ENCODE data around the gene MYBPC3.
A peak's percentile ranks its signal among the peaks of the same experiment; 100 is the strongest.

MYBPC3 gene

DNA sequence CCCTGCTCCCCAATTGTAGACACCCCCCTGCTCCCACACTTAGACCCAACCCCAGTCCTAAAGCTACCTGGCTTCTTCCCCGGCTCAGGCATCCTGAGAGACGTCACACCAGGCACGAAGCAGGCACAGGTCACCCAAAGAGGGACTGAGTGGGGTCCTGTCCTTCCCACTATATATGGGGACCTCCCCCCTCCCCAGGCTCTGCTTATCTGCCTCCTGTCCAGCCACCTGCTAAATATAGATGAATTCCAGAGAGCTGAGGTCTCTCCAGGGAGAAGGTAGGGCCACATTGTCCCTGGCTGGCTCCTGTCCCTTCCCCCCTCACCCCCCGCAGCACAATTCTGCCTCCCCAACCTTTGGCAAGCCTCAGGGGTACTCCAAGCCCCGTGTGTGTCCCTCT lies at the start of gene MYBPC3:
Gene MYBPC3, minus strand, starts transcription at position 147 of the 400 bp plus-strand sequence. Its CDS starts 55 bp downstream, at position 92.
- no peak for DNase-seq (ENCODE audit: low spot score)

DNA sequence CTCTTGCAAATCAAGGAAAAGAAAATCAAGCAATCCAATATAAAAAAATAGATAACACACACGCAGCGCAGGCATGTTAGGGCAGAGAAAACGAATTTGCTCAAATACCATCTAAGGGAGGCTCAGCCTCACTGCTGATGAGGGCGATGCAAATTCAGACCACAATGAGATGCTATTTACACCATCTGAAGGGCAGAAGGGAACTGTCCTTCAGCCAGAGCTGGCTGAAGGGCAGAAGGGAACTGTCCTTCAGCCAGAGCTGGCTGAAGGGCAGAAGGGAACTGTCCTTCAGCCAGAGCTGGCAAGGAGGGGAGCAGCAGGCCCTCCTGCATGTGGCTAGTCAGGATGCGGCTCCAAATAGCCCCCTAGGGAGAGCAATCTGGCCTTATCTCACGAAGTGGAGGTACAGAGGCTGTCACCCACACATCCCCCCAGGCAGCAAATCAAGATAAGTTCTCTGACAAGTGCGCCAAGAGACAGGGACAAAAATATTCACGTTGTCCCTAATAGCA lies 48.3 kb upstream of the MYBPC3 start:
- peak; percentile 82 for DNase-seq (ENCODE audit: low spot score)

DNA sequence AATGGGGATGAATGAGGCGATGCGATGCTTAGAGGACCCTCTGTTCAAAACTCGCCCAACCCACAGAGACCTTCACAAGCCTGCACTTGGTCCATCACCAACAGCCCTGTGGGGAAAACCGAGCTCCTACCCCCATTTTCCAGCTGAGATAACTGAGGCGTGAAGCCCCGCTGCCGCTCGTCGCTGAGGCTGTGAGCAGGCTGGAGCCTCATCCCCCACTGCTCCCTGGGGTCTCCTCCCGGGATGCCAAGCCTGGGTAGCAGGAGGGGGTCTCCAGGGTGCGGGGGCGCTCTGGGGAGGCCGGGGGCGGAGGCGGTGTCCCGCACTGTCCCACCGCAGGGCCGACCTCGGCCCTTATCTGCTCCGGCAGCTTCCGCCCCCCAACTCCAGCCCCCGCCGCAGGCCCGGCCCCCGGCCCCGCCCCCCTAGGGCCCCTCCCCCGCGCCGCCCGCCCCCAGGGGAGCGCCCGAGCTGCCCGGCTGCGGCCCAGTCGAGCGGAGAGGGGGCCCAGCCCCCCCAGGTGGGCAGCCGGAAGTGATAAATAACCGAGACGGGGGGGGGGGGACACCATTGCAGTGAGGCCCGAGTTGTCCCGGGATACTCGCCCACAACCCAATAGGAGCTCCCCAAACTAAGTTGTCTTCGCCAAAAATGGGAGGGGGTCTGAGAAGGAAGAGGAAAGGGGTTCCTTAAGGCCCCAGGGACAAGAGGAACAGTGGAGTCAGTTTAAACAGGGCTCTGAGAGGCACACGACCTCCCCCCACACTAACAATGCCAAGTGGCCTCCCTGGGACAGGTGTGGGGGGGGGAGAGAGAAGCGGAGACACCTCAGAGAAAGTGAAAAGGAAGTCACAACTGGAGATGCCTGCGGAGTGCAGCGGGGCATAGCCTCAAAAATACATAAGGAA lies 47.6 kb upstream of the MYBPC3 start:
- no peak for DNase-seq (ENCODE audit: low spot score)

DNA sequence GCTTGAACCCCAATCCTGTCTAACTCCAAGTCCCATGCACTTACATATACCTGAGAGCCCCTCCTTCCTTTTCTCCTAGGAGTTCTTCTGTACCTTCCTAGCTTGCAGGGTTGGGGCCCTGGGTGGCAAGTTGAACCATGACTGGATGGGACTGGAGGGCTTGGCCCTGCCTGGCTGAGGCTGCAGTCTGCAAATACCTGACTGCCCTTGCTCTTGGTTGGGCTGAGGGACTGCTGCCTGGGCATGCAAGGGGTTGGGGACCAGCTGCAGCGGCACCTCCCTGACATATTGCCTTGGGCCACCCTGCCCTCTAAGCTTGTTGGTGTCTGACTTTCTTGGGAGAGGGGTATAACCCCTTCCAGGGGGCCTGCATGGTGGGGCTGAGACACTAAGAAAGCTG lies 46.0 kb upstream of the MYBPC3 start:
- no peak for DNase-seq (ENCODE audit: low spot score)

DNA sequence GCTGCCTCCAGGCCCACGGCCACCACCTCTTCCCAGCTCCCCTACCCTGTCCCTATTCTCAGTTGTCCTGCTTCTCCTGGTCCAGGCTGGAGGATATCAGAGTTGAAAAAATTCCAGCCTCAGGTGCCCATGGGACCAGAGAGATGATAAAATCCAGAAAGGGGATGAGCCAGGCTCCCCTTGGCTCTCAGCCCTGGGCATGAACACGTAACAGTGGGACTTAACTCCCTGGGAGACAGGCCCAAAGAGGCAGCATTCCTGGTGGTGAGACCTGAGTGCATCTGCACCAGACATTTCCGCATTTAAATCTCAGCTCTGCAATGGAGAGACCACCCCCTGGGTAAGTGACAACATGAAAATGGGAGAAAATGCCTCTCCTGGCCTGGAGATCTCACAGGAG lies 45.5 kb upstream of the MYBPC3 start:
- no peak for DNase-seq (ENCODE audit: low spot score)

DNA sequence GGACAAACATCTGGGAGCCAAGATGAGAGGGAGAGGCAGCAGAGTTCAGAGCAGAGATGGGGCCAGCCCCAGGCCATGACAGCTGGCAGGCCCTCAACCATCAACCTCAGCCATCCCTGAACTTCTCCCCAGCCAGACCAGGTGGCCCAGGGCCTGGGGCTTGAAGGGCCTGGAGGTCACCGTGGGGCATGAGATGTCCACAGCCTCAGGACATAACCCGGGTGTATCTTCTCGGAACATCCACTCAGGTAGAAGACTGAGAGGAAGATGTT lies 43.5 kb upstream of the MYBPC3 start:
- DNase-seq (ENCODE audit: low spot score): no peak

DNA sequence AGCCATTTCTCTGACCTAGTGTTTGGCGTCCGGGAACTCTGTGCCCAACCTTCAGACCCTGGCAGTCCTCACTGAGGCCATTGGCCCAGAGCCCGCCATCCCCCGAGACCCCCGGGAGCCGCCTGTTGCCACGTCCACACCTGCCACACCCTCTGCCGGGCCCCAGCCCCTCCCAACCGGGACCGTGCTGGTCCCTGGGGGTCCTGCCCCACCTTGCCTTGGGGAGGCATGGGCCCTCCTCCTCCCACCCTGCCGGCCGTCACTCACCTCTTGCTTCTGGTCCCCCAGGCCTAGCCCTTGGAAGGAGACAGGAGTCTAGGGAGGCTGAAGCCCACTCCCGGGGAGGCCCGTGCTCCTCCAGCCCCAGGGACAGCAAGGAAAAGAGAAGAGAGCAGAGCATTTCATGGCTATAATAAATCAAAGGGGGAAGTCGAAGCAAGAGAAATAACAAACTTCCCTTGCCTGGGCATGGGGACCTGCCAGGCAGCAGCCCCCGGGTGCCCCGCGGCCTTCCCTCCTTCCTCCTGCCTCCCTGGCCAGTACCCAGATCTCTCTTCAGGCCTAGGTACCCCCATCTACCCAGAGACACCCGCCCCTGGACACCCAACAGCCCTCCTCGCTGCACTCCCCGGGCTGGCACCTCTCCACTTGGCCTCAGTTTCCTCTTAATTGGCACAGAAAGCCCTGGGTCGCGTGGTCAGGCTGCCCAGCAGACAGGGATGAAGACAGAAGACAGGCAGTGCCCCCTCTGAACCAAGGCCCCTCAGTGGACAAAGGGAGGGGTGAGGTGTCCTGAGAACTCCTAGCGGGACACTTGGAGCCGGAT lies 42.9 kb upstream of the MYBPC3 start:
- DNase-seq (ENCODE audit: low spot score): no peak

DNA sequence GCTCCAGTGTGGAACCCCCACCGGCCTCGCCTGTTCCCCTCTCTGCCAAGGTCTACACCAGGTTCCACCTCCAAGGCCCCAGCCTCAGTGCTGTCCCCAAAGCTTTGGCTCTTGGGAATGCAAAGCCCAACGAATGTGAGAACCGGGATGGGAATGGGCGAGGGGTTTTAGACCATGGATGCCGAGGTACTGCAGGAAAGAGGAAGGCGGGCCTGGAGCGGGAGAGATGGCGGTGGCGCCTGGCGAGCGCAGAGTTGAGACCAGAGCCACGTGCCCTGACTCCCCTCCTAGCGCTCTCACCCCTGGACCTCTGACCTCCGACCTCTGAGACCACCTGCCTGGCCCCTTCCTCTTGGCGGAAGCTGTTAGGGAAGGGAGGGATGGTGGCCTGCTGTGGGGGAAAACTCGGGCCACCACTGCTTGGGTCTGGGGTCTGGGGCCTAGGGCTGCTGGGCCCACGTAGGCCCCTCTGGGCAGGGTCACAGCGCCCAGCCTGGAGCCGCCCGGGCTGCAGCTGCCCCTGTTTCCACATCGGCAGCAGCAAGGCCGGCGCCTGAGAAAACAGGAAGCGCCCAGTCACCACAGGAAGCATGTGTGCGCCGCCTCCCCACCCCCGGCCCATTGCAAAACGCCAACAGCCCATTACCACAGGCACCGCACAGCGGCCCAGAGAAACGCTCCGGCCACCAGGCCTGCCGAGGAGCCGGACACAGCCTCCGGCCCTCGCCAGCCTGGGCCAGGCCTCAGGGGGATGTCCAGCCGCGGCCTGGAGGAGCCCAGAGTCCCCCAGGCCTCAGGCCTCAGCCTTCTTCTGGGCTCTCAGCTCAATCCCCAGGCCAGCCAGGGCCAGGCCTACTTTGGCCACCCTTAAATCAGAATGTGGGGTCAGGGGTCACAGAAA lies 42.1 kb upstream of the MYBPC3 start:
- no peak for DNase-seq (ENCODE audit: low spot score)

DNA sequence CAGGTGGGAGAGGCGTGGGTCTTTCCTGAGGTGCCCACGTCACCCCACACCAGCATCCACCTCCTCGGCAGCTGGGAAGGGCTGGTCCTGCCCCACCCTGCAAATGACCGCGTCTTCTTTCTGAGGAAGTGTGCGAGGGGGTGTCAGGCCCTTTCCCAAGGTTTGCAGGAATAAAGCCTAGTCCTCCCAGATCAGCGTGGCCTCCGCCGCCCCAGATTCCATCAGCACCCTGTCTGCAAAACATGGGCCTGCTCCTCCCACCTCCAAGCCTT lies 41.5 kb upstream of the MYBPC3 start:
- no peak for DNase-seq (ENCODE audit: low spot score)

DNA sequence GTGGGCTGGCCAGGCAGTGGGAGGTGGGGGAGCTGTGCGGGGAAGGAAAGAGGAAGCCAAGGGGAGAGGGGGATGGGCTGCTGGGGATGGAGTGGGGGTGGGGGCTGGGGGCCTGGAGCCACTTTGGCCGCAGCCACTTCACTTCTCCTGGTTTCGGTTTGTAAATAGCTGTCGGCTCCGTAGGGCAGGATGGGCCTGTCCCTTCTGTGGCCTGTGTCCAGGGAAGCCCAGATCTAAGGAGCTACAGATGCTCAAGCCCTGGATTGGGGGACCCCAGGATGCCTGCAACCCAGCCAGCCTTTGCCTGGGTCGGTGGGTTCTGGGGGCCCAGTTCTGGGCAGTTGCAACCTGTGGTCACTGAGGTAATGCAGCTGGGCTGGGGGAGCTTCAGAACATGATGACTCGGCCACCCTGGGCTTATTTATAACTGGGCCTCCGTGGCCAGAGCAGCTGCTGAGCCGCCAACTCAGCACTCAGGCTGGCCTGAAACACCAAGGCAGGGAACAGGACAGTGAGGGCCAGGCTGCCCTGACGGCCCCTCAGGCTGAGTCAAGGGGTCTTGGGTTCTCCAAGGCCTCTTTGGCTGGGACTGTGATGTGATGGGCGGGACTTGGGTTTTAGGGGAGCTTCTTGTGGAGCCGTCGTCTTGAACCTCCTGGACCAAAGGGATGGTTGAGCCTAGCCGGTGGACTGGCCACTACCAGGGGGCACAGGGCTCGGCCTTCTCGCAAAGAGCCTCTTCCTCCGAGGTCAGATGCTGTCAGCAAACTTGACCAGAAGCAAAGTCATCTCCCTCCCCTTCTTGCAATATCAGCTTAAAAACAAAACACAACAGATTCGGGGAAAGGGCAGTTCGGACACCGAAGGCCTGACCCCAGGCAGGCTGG lies 40.9 kb upstream of the MYBPC3 start:
- DNase-seq (ENCODE audit: low spot score): no peak

DNA sequence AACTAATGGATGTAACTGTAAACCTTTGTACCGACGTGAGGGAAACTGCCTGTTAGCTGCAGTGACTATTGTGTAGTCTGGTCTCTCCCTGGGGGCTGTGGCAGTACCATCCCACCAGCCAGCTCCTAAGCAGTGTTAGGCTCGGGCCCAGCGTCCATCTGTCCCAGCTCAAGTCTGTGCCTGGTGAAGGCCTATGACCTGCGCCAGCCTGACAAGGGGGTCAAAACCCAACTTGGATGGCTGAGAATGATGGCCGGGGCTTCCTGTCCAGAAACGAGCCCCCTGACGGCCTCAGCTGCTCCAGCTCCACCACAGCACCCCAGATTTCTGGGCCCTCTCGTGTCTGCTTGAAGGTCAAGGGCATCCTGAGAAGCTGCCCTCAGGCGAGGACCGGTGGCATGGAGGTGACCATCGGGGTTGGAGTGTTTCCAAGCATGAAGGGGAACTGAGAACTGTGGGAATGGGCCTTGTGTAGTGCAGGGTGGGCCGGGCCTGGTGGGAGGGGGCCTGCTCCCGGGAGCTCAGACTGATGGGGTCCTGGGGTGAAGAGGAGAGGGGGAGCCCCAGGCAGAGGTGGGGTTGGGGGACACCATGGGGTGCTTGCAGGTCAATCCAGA lies 40.2 kb upstream of the MYBPC3 start:
- DNase-seq (ENCODE audit: low spot score): no peak

DNA sequence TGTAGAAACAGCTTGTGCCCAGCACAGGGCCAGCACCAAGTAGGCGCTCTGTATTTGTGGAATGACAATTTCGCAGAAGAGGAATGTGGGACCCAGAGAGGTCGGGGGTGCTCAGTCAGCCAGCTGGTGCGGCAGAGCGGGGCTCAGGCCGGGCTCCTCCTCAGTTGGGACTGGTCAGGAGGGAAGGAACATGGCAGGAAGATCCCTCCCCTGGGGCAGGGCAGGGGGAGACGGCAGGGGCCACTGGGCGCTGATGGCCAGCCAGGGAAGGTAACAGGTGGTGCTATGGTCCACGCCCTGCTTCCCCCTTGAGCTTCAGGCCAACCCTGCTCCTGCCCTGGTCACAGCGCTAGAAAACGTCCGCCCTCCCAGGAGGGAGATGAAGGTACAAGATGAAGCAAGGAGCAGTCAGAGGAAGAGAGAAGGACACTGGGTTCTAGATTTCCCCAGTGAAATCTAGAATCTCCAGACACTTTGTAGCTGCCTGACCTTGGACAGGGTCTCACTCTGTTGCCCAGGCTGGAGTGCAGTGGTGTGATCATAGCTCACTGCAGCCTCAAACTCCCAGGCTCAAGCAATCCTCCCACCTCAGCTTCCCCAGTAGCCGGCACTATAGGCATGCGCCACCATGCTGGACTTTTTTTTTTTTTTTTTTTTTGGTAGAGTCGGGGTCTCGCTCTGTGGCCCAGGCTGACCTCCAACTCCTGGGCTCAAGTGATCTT lies 39.4 kb upstream of the MYBPC3 start:
- no peak for DNase-seq (ENCODE audit: low spot score)

DNA sequence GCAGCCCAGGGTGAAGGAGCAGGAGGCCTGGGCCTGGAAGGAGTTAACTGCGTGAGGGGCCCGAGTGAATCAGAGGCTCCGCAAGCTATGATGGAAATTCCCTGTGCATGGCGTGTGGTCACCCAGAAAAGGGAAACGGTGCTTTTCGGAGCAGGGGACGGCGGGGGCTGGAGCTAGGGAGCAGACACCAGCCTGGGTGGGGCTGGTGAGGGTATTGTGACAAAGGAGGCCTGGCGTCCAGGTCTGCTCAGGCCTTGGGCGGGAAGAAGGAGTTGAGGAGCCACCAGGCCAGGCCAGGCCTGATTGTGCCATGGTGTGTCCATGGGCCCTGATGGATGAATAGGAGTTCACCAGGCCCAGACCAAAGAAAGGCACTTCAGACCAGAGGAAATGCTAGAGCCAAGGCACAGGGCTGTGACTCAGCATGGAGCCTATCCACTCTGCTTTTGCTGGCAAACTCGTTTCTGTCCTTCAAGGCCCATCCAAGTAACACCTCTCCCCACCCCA lies 38.6 kb upstream of the MYBPC3 start:
- DNase-seq (ENCODE audit: low spot score): no peak

DNA sequence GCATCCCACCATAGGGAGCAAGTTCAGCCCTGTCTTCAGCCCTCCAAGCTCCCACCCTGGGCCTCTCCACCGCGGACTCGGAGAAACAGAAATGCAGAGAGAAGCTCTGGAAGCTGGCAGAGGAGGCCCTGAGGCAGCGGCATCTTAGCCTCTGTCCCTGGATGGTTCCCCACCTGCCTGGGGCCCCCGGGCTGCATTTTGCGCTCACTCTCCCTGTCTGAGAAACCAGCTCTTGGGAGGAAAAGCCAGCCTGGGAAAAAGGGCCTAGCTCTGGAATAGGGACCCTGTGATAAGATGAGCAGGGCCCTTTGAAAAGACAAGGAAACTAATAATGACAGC lies 37.9 kb upstream of the MYBPC3 start:
- no peak for DNase-seq (ENCODE audit: low spot score)

DNA sequence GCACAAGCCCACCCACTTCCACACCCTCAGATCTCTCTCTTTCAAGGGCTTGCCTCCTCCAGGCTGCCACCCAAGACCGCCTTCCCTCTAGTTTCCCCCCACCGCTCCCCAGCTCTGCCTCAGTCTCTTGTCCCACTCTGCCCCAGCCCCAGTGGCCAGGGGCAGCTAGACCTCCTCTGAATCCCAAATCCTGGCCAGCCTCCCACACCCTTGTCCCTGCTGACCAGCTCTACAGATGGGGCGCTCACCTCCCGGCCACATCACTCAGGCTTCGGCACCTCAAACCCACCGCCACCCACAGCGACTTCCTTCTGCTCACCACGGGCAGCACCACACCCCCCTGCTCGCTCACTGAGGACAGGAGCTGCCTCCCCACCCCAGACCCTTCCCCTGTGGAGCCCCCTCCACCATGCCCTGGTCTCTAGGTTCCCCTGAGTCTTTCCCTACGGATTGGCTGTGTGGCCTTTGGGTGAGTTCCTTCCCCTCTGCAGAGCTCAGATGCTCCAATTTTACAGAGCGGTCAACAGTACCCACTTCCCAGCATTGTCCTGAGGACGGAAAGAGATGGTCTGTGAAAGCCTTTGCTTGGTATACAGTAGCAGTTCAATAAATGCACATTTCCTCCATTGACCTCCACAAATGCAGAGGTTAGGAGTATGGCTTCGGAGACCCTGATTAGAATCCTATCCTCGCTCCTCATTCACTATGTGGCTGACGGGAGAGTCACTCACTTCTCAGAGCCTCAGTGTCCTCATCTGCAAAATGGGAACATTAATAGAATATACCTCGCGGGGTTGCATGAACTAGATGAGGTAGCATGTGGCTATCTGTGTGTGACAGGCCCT lies 37.3 kb upstream of the MYBPC3 start:
- DNase-seq (ENCODE audit: low spot score): no peak

DNA sequence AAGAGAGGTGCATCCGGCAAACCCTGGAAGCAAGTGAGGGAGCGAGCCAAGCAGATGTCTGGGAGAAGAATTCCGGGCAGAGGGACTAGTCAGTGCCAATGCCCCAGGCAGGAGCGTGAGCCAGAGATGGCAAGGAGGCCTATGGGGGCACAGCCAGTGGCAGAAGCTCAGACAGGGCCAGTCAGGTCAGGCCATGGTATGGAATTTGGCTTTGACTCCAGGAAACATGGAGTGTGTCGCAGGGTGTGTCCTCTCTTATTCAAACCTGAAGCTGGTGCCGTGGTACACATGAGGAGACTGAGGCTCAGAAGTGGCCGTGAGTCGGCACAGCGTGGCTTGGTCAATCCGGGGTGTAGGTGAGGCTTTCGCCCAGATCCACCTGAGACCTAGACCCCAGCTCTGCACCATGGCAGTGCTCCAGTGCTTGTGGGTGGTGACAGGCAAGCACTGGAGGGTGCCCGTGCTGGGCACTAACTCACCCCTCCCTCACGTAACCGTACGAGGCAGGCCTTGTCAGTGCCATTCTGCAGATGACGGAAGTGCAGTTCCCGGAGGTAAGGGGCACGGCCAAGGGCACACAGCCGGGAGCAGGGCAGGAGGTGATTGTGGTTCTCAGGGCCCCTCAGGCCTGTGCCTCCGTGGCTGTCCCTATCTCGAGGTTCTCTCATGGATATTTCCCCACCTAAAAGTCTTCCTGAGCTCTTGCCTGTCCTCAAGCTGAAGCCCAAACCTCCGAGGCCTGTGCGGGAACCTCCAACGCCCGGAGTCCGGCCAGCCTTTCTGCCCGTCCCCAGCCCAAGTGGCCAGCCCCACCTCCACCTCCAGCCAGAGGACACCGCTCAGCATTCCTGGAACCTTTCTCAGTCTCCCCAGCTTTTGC lies 36.4 kb upstream of the MYBPC3 start:
- no peak for DNase-seq (ENCODE audit: low spot score)

DNA sequence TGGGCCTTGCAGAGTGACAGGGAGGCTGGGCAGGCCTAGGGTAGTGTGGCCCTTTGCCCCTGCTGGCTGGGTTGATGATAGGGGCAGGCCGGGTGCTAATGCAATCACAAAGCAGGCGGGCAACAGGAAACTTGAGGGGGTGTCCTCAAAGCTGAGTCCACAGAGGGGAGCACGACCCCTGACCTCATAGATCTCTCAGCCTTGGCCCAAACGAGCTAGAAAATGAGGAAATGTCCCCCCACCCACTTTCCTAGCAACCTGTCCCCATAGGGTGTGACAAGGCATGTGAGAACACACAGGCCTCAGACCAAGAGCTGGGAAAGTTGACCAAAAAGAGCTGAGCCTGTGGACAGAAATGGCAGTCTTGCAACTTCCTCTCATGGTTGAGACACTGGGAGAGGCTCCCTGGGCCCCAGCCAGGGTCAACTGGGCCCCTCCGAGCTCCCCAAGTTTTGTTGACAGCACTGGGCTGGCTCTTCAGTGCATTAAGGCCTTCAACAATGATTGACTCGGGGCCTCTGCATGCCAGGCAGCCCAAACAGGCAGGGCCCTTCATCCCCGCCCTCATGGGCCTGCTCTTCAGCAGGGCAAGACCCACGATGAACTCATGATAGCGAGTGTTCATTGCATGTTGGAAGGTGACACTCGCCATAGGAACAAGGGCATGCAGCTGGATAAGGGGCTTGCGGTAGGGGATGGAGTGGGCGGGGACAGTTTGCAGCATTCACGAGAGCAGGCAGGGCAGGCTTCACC lies 35.6 kb upstream of the MYBPC3 start:
- DNase-seq (ENCODE audit: low spot score): no peak

Data from cerebellar cortex (tissue), 1 donor.